NCI-H748 (cell line): ENCODE measurements around the gene KDM2B.

ENCODE experiments used
- DNase-seq: peaks from one replicate; lab custom pipeline; 2025; ENCODE audit not compliant: unreplicated experiment; lab: John Stamatoyannopoulos, UW

Gene KDM2B

DNA sequence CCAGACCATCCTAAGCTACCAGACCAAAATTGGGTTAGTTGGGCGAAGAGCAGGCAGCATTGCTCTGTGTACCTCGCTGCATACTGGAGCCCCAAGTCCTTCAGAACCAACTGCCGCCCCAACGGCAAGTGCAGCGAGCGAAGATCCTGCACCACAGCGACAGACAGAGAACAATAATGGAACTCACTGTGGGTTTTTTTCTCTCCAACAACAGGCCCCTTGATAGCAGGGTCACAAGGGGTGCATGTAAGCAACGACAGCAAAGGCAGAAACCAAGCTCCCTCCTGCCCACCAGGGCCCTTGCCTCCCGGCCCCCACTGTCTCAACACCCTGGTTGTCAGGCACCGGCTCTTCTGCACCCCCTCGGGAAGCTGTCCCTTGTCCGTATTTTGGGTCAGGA lies 141.9 kb downstream of the KDM2B start:
- DNase-seq: no peak

DNA sequence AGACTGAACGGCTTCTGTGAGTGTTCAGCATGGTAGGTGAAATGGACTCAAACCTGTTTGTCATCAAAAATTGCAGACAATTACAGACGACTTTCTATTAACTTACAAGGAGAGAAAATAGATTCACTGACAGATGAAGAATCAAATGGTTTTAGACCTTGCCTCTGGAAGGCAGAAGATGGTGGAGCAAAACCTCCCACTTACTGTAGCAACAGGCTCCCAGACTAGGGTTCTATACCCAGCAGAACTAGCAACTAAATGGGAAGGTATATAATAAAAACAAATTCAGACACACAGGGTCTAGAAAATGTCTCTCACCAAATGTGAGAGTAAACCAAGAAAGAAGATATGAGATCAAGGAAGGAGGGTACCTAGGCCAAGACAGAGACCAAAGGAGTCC lies 144.1 kb downstream of the KDM2B start:
- DNase-seq: no peak

GRCh38 chr12:121432740-121433480 lies 147.9 kb downstream of the KDM2B start:
- no peak for DNase-seq

DNA sequence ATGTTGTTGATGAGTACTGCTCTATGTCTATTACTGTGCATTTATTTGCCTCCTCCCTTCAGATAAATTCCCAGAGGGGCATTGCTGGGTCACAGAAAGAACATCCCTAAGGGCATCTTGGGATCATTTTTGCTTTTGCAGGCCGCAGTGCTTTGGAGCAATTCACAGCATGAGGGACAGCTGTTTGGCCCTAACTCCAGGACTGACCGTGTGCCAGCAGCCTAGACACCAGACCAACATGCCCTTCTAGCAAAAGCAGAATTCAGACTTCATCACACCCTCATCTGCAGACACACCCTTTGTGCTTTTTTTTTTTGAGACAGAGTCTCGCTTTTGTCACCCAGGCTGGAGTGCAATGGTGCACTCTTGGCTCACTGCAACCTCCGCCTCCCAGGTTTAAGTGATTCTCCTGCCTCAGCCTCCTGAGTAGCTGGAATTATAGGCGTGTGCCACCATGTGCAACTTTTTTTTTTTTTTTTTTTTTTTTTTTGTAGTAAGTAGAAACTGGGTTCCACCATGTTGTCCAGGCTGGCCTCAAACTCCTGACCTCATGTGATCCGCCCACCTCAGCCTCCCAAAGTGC lies 149.9 kb downstream of the KDM2B start:
- no peak for DNase-seq

- DNase-seq: no peak
Measured at GRCh38 chr12:121428883-121429282, 151.9 kb downstream of the KDM2B start.

DNA sequence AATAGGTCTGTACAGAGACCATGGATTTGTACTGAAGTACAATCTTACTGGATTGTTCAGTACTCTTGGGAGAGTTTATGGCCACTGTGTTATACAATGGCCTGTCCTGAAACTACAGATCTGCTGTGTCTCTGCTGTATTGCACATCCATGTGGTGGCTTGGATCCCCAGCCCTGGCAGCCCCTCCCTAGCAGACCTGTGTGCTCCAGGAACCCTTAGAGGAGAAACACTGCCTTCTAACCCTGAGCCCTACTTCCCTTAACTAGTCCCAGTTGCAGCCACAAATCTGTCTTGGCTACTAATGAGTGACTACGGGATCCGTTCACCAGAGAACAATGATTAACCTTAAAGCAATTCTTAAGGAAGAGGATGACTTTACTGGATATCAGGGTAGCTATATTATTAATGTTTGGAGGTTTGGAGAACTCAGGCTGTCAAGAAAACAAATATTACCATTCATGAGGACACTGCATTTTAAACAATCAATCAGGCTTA lies 153.2 kb downstream of the KDM2B start:
- no peak for DNase-seq

- no peak for DNase-seq
Measured at GRCh38 chr12:121424624-121424975, 156.2 kb downstream of the KDM2B start.

DNA sequence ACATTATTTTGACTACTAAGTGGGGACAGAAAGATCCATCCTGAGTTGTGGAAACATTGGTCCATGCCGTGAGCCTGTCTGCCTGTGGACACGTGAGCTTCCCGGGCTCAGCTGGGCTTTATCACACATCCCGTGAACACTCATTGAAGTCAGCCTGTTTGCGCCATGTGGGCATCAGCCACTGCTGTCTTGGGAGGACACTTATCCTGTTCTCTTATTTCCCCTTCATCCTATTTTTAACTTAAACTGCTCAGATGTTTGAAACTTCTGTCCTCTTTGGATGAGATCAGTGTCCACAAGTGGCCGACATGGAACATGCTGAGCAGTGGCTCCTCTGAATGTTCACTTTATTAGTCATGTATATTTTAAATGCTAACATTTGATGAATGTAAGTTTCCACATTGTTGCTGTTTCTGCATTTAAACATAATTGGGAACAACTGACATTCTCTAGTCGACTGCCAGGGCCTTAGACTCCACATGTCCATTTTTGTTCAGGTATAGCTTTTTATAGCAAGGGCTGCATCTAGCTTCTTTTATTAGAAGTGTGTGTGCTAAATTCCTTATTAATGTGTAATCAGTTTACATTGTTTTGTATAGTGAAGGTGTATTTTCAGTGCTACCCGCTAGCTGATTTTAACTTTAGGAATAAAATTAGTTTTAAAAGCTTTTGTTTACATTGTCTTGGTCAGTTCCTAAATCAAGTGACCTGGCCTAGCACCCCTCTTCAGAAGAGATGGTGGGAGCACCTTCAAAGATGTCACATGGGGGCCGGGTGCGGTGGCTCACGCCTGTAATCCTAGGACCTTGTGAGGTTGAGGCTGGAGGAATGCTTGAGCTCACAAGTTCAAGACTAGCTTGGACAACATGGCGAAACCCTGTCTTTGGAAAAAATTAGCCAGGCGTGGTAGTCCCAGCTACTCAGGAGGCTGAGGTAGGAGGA lies 156.9 kb downstream of the KDM2B start:
- DNase-seq: no peak

GRCh38 chr12:121423253-121423652 lies 157.6 kb downstream of the KDM2B start:
- DNase-seq: no peak

DNA sequence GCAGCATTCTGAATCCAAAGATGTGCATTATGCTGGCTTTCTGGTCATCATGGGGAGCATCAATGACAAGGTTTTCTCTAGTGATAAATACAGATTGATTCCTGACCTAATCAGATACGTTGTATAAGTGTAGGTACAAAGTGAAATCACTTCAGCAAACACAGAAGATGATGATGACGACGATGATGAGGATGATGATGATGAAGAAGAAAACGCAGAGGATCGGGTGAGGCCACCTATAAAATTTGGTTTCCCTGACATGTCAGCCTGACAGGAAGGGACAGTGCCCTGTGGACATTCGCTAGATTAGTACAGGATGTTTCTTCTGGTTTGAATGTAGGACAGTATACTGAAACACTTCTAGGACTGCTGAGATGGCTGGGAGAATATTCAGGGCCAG lies 160.7 kb downstream of the KDM2B start:
- no peak for DNase-seq

GRCh38 chr12:121417847-121418246 lies 163.0 kb downstream of the KDM2B start:
- no peak for DNase-seq

DNA sequence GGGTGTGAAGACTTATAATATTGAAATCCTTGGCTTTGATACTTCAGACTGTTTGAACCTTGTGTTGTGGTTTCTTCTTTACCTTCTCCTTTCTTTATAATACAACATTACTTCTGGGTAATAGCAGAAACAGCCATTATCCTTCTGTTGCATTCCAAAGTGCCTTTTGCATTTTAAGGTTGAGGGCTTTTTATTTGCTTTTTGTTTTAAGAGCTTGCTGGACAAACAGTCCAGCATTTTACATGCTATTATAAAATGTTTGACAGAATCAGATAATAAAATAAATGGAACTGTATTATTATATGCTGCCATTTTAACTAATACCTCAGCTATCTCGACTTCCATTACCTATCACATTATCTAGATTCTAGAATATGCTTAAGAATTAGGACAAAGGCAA lies 166.9 kb downstream of the KDM2B start:
- DNase-seq: no peak

- no peak for DNase-seq
Measured at GRCh38 chr12:121405211-121405610, 175.6 kb downstream of the KDM2B start.

DNA sequence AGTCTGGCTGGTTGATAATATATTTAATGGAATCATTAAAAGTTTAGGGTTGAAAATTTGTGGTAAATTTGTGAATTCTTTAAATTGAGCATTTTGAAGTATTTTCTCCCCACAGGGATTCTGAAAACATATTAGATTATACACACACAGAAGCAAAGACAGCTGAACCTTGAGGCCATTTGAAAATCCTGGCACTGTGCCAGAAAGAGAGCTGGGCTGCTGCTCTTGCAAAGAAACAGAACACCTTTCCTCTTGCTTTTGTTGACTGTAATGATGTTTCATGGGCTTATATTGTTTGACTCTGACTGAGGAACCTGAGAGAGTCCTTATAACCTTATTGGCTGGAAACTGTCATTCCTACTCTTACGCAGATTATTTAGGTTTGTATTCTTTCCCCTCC lies 176.1 kb downstream of the KDM2B start:
- peak; percentile 87 for DNase-seq

DNA sequence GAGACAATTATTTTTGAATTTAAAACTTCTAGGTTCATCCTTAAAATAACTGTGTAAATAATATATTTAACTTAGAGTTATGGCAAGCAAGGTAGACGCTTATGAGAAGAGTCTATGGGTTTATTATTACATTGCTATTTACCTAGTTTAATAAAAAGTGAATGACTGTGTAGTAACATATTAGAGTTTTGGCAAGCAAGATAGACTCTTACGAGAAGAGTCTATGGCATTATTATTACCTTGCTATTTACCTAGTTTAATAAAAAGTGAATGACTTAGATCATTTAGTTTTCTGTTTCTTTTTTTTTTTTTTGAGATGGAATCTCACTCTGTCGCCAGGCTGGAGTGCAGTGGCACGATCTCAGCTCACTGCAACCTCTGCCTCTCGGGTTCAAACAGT lies 177.1 kb downstream of the KDM2B start:
- no peak for DNase-seq

- DNase-seq: peak; percentile 63
Measured at GRCh38 chr12:121400332-121401139, 180.3 kb downstream of the KDM2B start.

DNA sequence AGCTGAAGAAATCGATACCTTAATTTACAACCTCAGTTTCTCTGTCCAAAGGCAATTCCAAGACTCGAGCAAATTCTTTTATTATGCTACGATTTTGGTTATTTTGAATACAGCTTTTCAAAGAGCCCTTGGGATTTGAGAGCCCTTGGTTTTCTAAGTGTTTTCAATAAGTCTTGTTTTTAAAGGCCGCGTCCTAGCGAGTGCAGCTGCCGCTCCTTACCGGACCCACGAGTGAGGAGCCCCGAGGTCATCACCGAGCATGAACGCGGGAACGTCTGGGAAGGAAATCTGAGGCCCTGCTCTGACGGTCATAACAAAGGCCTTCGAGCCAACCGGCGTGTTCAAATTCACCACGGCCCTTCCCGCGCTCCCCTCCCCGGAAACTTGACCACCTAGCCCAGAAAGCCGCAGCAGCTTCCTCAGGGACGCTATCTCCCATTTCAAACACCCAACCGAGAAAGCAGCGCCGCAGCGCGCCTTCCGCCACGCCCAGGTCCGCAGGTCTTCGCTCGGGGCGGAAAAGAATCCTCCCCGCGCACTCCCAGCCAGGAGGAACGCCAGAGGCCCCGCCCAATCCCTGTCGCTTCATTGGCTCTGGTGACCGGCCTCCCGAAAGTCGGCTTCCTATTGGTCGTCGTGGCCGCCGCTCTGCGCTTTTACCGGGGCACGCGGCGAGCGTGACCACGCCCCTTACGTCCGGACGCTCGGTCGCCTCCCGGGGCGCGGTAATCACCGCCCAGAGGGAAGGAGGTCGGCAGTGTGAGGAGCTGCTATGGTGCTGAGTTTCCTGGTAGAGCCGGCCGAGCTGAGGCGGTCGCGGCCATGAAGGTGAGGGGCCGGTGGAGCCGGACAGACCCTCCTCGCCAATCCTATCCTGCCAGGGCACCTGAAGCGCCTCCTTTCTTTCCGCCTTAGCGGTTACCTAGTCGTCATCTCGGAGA lies 181.2 kb downstream of the KDM2B start, which contains the start of gene RNF34:
TSS of gene RNF34 (plus strand) at position 728 of the 941 bp plus-strand sequence. CDS start at position 823, 95 bp downstream.
- DNase-seq: peak; percentile 99

DNA sequence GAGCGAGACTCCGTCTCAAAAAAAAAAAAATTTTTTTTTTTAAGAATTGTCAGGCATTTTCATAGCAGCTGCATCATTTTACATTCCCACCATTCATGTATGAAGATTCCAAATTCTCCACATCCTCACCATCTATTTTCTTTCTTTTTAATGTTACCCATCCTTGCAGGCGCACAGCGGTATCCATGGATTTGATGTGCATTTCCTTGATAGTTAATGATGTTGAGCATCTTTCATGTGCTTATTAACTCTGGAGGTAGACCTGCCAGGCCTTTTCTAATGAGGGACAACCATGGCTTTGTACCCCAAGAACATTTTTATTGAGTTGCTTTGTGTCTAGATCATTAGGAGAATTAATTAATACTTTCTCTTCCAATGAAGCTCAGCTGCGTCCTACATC lies 182.5 kb downstream of the KDM2B start:
- peak; percentile 5 for DNase-seq

- no peak for DNase-seq
Measured at GRCh38 chr12:121397521-121397920, 183.3 kb downstream of the KDM2B start.

DNA sequence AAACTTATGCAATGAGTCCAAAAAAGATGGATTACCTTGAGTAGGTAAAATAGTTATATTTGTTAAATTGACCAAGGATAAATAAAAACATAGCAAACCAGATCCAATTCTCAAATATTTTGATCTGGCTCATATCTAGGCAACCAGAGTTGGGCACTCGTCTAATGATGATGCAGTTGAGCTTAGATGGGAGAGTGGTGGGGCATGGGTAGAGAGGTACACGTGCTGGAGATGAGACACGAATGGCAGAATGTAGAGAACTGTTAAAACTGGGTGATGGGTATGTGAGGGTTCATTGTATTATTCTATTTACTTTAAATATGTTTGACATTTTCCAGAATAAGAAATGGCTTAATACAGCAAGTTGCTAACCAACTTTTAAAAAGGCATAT lies 188.5 kb downstream of the KDM2B start:
- DNase-seq: no peak
